ENCODE data around the gene CHRM5. TPM values are rescaled to one million over a fixed set of nuclear protein-coding genes. Genes with fewer than 3 reads are reported as not detected.
"Not testable (repeated sequence)": the region's sequence is repeated elsewhere in the genome, so short reads cannot be mapped to it uniquely, and the experiment has no call there.

Gene CHRM5
- total and polyA plus RNA-seq, 2 experiments from 2014 or later, result not detected

DNA sequence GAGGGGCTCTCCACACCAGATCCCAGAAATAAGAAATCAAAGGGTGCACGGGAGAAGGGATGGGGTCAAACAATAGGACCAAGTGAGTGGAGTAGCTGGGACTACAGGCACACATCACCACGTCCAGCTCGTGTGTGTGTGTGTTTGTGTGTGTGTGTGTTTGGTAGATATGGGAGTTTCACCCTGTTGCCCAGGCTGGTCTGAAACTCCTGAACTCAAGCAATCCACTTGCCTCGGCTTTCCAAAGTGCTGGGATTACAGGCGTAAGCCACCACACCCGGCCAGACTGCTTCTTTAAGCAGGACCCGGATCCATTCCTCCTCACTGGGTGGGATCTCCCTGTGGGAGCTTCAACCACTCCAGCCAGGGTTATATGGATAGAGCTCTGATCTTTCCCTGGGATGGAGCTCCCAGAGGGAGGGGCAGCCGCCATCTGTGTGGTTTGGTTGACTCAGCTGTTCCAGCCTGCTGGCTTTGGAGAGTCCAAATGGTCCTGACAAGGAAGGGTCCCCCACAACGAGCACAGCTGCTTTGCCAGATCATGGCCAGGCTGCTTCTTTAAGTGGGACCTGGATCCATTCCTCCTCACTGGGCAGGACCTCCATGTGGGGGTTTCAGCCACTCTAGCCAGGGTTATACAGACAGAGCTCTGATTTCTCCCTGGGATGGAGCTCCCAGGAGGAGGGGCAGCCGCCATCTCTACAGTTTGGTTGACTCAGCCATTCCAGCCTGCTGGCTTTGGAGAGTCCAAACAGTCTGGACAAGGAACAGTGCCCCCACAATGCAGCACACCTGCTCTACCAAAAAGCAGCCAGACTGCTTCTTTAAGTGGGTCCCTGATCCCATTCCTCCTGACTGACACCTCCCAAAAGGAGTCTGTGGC is 79.8 kb downstream of the CHRM5 start:
- no peaks in the 10 kb centered on the region for H4K20me1 ChIP-seq (ENCODE audit: insufficient read depth, poor library complexity, severe bottlenecking)
- no peak for DNase-seq (ENCODE audit: low spot score)
- peaks cover 8% of the 10 kb centered on the region for H3K9me3 ChIP-seq (ENCODE audit: low read depth)
- no peaks in the 10 kb centered on the region for H3K79me2 ChIP-seq
- H3K4me3 ChIP-seq, result no peak overlapping the region
- WGBS (ENCODE audit: low lambda C conversion rate, missing lambda C conversion rate), result 66% methylated on average over 10 of the region's 10 CpGs
- TF ChIP-seq EZH2 (IDR thresholded peaks at IDR 0.05; ENCODE audit: borderline replicate concordance), result no peak
- TF ChIP-seq, protein P1, sequence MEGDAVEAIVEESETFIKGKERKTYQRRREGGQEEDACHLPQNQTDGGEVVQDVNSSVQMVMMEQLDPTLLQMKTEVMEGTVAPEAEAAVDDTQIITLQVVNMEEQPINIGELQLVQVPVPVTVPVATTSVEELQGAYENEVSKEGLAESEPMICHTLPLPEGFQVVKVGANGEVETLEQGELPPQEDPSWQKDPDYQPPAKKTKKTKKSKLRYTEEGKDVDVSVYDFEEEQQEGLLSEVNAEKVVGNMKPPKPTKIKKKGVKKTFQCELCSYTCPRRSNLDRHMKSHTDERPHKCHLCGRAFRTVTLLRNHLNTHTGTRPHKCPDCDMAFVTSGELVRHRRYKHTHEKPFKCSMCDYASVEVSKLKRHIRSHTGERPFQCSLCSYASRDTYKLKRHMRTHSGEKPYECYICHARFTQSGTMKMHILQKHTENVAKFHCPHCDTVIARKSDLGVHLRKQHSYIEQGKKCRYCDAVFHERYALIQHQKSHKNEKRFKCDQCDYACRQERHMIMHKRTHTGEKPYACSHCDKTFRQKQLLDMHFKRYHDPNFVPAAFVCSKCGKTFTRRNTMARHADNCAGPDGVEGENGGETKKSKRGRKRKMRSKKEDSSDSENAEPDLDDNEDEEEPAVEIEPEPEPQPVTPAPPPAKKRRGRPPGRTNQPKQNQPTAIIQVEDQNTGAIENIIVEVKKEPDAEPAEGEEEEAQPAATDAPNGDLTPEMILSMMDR (IDR thresholded peaks at IDR 0.05; ENCODE audit: poor library complexity), result no peak
- TF ChIP-seq EZH2phosphoT487 (IDR thresholded peaks at IDR 0.05; ENCODE audit: low read depth, severe bottlenecking, unreplicated experiment), result no peak
- peak overlapping the region; percentile 67 for H3K4me2 ChIP-seq
- peaks cover 5% of the 10 kb centered on the region for H3K4me1 ChIP-seq (ENCODE audit: insufficient read depth)
- no peaks in the 10 kb centered on the region for H3K27me3 ChIP-seq
- H3K36me3 ChIP-seq (replicated peaks; ENCODE audit: insufficient read depth, low read depth), result no peaks in the 10 kb centered on the region
- H3K9me2 ChIP-seq (replicated peaks; ENCODE audit: insufficient read depth), result no peaks in the 10 kb centered on the region
- no peak overlapping the region for H2AFZ ChIP-seq
- peak overlapping the region; percentile 63 for H3K27ac ChIP-seq

DNA sequence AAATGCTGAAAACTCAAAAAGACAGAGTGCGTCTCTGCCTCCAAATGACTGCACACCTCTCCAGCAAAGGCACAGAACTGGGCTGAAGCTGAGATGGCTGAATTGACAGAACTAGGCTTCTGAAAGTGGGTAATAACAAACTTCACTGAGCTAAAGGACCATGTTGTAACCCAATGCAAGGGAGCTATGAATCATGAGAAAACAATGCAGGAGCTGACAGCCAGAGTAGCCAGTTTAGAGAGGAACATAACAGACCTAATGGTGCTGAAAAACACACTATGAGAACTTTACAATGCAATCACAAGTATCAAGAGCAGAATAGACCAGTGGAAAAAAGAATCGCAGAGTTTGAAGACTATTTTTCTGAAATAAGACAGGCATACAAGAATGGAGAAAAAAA is 80.8 kb downstream of the CHRM5 start:
- peak; percentile 25 for DNase-seq (ENCODE audit: low spot score)
- no peaks in the 10 kb centered on the region for H3K27me3 ChIP-seq
- H4K20me1 ChIP-seq (ENCODE audit: insufficient read depth, poor library complexity, severe bottlenecking), result no peaks in the 10 kb centered on the region
- H3K4me2 ChIP-seq, result no peak overlapping the region
- H2AFZ ChIP-seq, result no peak overlapping the region
- H3K4me1 ChIP-seq (ENCODE audit: insufficient read depth), result peaks cover 5% of the 10 kb centered on the region
- no peaks in the 10 kb centered on the region for H3K36me3 ChIP-seq (replicated peaks; ENCODE audit: insufficient read depth, low read depth)
- H3K9me2 ChIP-seq (replicated peaks; ENCODE audit: insufficient read depth), result no peaks in the 10 kb centered on the region
- no peak overlapping the region for H3K27ac ChIP-seq
- no peak for TF ChIP-seq EZH2 (IDR thresholded peaks at IDR 0.05; ENCODE audit: borderline replicate concordance)
- TF ChIP-seq EZH2phosphoT487 (IDR thresholded peaks at IDR 0.05; ENCODE audit: low read depth, severe bottlenecking, unreplicated experiment), result no peak
- TF ChIP-seq, protein P1 (IDR thresholded peaks at IDR 0.05; ENCODE audit: poor library complexity), result no peak
- H3K4me3 ChIP-seq, result no peak overlapping the region
- 94% methylated on average over 2 of the region's 2 CpGs for WGBS (ENCODE audit: low lambda C conversion rate, missing lambda C conversion rate)
- H3K9me3 ChIP-seq (ENCODE audit: low read depth), result peaks cover 8% of the 10 kb centered on the region
- no peaks in the 10 kb centered on the region for H3K79me2 ChIP-seq

DNA sequence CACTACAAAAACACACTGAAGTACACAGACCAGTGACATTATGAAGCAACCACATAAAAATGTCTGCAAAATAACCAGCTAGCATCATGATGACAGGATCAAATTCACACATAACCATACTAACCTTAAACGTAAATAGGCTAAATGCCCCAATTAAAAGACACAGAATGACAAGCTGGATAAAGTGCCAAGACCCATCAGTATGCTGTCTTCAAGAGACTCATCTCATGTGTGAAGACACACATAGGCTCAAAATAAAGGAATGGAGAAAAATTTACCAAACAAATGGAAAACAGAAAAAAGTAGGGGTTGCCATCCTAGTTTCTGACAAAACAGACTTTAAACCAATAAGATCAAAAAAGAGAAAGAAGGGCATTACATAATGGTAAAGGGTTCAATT is 82.1 kb downstream of the CHRM5 start:
- not testable (repeated sequence) for H3K9me3 ChIP-seq (ENCODE audit: low read depth); H3K36me3 ChIP-seq (replicated peaks; ENCODE audit: insufficient read depth, low read depth); H3K79me2 ChIP-seq; H3K9me2 ChIP-seq (replicated peaks; ENCODE audit: insufficient read depth); H3K27ac ChIP-seq; H3K4me3 ChIP-seq; H4K20me1 ChIP-seq (ENCODE audit: insufficient read depth, poor library complexity, severe bottlenecking); H2AFZ ChIP-seq; H3K4me1 ChIP-seq (ENCODE audit: insufficient read depth); H3K27me3 ChIP-seq; H3K4me2 ChIP-seq; DNase-seq (ENCODE audit: low spot score)
- WGBS (ENCODE audit: low lambda C conversion rate, missing lambda C conversion rate), result 81% methylated on average over 1 of the region's 1 CpG

DNA sequence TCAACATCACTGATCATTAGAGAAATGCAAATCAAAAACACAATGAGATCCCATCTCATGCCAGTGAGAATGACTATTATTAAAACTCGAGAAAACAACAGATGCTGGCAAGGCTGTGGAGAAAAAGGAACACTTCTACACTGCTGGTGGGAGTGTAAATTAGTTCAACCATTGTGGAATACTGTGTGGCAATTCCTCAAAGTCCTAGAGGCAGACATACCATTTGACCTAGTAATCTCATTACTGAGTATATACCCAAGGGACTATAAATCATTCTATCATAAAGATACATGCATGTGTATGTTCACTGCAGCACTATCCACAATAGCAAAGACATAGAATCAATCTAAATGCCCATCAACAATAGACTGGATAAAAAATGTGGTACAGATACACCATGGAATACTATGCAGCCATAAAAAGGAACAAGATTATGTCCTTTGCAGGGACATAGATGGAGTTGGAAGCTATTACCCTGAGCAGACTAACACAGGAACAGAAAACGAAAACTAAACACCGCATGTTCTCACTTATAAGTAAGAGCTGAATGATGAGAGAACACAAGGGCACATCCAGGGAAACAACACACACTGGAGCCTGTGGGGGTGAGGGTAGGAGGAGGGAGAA is 85.9 kb downstream of the CHRM5 start:
- Histone ChIP-seq H3K4me3 (no peak overlapping the region), H3K79me2 (no peaks in the 10 kb centered on the region), H3K27ac (no peak overlapping the region), H2AFZ (no peak overlapping the region), H3K27me3 (no peaks in the 10 kb centered on the region), H3K4me2 (no peak overlapping the region), H4K20me1 (ENCODE audit: insufficient read depth, poor library complexity, severe bottlenecking) (no peaks in the 10 kb centered on the region), H3K4me1 (ENCODE audit: insufficient read depth) (no peaks in the 10 kb centered on the region), H3K36me3 (replicated peaks; ENCODE audit: insufficient read depth, low read depth) (no peaks in the 10 kb centered on the region), H3K9me3 (ENCODE audit: low read depth) (peaks cover 8% of the 10 kb centered on the region), H3K9me2 (replicated peaks; ENCODE audit: insufficient read depth) (no peaks in the 10 kb centered on the region)
- TF ChIP-seq, protein P1 (IDR thresholded peaks at IDR 0.05; ENCODE audit: poor library complexity), result no peak
- TF ChIP-seq EZH2phosphoT487 (IDR thresholded peaks at IDR 0.05; ENCODE audit: low read depth, severe bottlenecking, unreplicated experiment) (no peak), EZH2 (IDR thresholded peaks at IDR 0.05; ENCODE audit: borderline replicate concordance) (no peak)
- 96% methylated on average over 3 of the region's 3 CpGs for WGBS (ENCODE audit: low lambda C conversion rate, missing lambda C conversion rate)
- DNase-seq (ENCODE audit: low spot score), result no peak
